Upper lobe of right lung (tissue), 1 donor: ENCODE results near the gene SRL. TPM values are rescaled to one million over a fixed set of nuclear protein-coding genes. Genes with fewer than 3 reads are reported as not detected.

Source experiments
- ATAC-seq: fragments of 200-7000 bp; cut with Tn5 transposase; one replicate; pipeline ENCODE4 v1.9.1; 2020; ENCODE audit warnings: mild to moderate bottlenecking, moderate library complexity
- DNase-seq: peaks from one replicate; pipeline ENCODE4 v3.0.0-alpha.2; 2020
- H3K27ac ChIP-seq: fragments of 200-600 bp; one replicate; pipeline ENCODE4 v1.8.0; 2022
- H3K27me3 ChIP-seq: fragments of 200-600 bp; one replicate; pipeline ENCODE4 v1.8.0; 2022; ENCODE audit warnings: mild to moderate bottlenecking
- H3K36me3 ChIP-seq: fragments of 200-600 bp; one replicate; pipeline ENCODE4 v1.8.0; 2022
- H3K4me1 ChIP-seq: fragments of 200-600 bp; one replicate; pipeline ENCODE4 v1.8.0; 2022
- H3K4me3 ChIP-seq: fragments of 200-600 bp; one replicate; pipeline ENCODE4 v1.8.0; 2022; ENCODE audit warnings: mild to moderate bottlenecking
- H3K9me3 ChIP-seq: fragments of 200-600 bp; one replicate; pipeline ENCODE4 v1.8.0; 2022
- intact Hi-C: fragments of 100-400 bp; cut with DNase I; formaldehyde crosslinking; loops from one replicate; pipeline ENCODE4 v1.11.0; 2022
- total RNA-seq: library from RNA; stranded (reverse); fragmentation: NEBNext Ultra II Directional; extraction: Animal tissue kit (Norgen Biotek cat#: 25700); gene quantifications from one replicate; pipeline ENCODE4 v1.2.1, GENCODE V29; 2021
- TF ChIP-seq, protein P1 (sequence below): fragments of 200-600 bp; IDR thresholded peaks from one replicate; pipeline ENCODE4 v1.8.0; 2022; ENCODE audit warnings: antibody characterized with exemption
- donor health status: DM: no; HTN: yes; CAD: no; lungs with severe emphysema.

The SRL gene
- total RNA-seq, 1 donor from 2014 or later: 0.64 TPM

GRCh38 chr16:4178468-4179010 lies 63.3 kb downstream of the SRL start:
- H3K36me3 ChIP-seq: no peaks in the 10 kb centered on the region
- peaks cover 5% of the 10 kb centered on the region for H3K4me1 ChIP-seq
- H3K27me3 ChIP-seq: no peaks in the 10 kb centered on the region
- DNase-seq (no peak), ATAC-seq (no peak)
- intact Hi-C loops: no loop called here
- TF ChIP-seq, protein P1, sequence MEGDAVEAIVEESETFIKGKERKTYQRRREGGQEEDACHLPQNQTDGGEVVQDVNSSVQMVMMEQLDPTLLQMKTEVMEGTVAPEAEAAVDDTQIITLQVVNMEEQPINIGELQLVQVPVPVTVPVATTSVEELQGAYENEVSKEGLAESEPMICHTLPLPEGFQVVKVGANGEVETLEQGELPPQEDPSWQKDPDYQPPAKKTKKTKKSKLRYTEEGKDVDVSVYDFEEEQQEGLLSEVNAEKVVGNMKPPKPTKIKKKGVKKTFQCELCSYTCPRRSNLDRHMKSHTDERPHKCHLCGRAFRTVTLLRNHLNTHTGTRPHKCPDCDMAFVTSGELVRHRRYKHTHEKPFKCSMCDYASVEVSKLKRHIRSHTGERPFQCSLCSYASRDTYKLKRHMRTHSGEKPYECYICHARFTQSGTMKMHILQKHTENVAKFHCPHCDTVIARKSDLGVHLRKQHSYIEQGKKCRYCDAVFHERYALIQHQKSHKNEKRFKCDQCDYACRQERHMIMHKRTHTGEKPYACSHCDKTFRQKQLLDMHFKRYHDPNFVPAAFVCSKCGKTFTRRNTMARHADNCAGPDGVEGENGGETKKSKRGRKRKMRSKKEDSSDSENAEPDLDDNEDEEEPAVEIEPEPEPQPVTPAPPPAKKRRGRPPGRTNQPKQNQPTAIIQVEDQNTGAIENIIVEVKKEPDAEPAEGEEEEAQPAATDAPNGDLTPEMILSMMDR: no peak
- no peaks in the 10 kb centered on the region for H3K9me3 ChIP-seq
- H3K4me3 ChIP-seq: no peak overlapping the region
- H3K27ac ChIP-seq: no peak overlapping the region

GRCh38 chr16:4176906-4177417 lies 64.9 kb downstream of the SRL start:
- Histone ChIP-seq H3K4me1 (no peaks in the 10 kb centered on the region), H3K9me3 (no peaks in the 10 kb centered on the region), H3K4me3 (no peak overlapping the region), H3K27ac (no peak overlapping the region), H3K27me3 (no peaks in the 10 kb centered on the region), H3K36me3 (no peaks in the 10 kb centered on the region)
- TF ChIP-seq, protein P1: no peak
- intact Hi-C loops: no loop called here
- ATAC-seq (peak; percentile 58), DNase-seq (no peak)

- TF ChIP-seq, protein P1: no peak
- Histone ChIP-seq H3K4me1 (no peaks in the 10 kb centered on the region), H3K27me3 (no peaks in the 10 kb centered on the region), H3K9me3 (no peaks in the 10 kb centered on the region), H3K4me3 (no peak overlapping the region), H3K36me3 (no peaks in the 10 kb centered on the region), H3K27ac (no peak overlapping the region)
- no peak for DNase-seq
- ATAC-seq: no peak
- intact Hi-C loops: no loop called here
Measured at GRCh38 chr16:4175849-4176248, 66.0 kb downstream of the SRL start.

DNA sequence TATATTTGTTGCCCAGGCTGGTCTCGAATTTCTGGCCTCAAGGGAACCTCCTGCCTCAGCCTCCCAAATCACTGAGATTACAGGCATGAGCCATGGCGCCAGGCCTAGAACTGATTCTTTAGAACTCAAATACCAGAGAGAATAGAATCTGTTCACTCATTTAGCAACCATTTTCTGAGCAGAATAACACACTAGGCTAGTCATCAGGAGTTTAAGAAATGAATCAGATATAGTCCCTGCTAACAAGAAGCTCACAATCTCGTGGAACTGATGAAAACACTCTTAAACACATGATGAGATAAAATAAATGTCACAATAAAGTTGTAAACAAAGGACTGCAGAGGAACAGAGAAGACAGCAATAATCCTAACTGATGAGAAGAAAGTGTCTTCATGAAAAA lies 69.8 kb downstream of the SRL start:
- H3K9me3 ChIP-seq: no peaks in the 10 kb centered on the region
- no peaks in the 10 kb centered on the region for H3K4me1 ChIP-seq
- ATAC-seq (no peak), DNase-seq (no peak)
- no peak overlapping the region for H3K27ac ChIP-seq
- H3K36me3 ChIP-seq: no peaks in the 10 kb centered on the region
- H3K4me3 ChIP-seq: no peak overlapping the region
- H3K27me3 ChIP-seq: no peaks in the 10 kb centered on the region
- TF ChIP-seq, protein P1: no peak
- intact Hi-C loops: no loop called here

GRCh38 chr16:4169415-4169814 lies 72.5 kb downstream of the SRL start:
- Histone ChIP-seq H3K27me3 (no peaks in the 10 kb centered on the region), H3K27ac (no peak overlapping the region), H3K36me3 (no peaks in the 10 kb centered on the region), H3K4me1 (no peaks in the 10 kb centered on the region), H3K4me3 (no peak overlapping the region), H3K9me3 (no peaks in the 10 kb centered on the region)
- intact Hi-C loops: no loop called here
- ATAC-seq (no peak), DNase-seq (no peak)
- TF ChIP-seq, protein P1: no peak

- no peaks in the 10 kb centered on the region for H3K9me3 ChIP-seq
- TF ChIP-seq, protein P1: no peak
- no peaks in the 10 kb centered on the region for H3K36me3 ChIP-seq
- H3K4me1 ChIP-seq: no peaks in the 10 kb centered on the region
- ATAC-seq (no peak), DNase-seq (no peak)
- H3K27ac ChIP-seq: no peak overlapping the region
- intact Hi-C loops: no loop called here
- H3K4me3 ChIP-seq: no peak overlapping the region
- no peaks in the 10 kb centered on the region for H3K27me3 ChIP-seq
Measured at GRCh38 chr16:4166821-4167220, 75.1 kb downstream of the SRL start.
